Gastrocnemius medialis (tissue), 4 donors: ENCODE results near the gene ENOX2.

Experiments used
- CTCF ChIP-seq, 5 experiments: fragments of 450-650 bp in 3 of 5; fragments of 200-600 bp in 2 of 5; sonication (generic) in 2 of 5; IDR thresholded peaks in 4 of 5; conservative IDR thresholded peaks in 1 of 5; 1 replicate in 4 of 5; 2 replicates in 1 of 5; pipeline ENCODE4 v1.5.1; 2016 to 2019; ENCODE audit warnings: antibody characterized with exemption in 5 of 5, mild to moderate bottlenecking in 3 of 5, moderate library complexity in 3 of 5
- POLR2A ChIP-seq, 2 donors: fragments of 450-650 bp; IDR thresholded peaks; one replicate each; pipeline ENCODE4 v1.6.1; 2017; ENCODE audit warnings: antibody characterized with exemption in 2 of 2, mild to moderate bottlenecking in 2 of 2, moderate library complexity in 2 of 2

- TF ChIP-seq POLR2A (IDR thresholded peaks at IDR 0.05): no peak
- no peak for TF ChIP-seq CTCF (IDR thresholded peaks at IDR 0.05 in 4 of 5, conservative IDR thresholded peaks at IDR 0.05 in 1 of 5)
Measured at GRCh38 chrX:130728208-130728607, 174.8 kb downstream of the ENOX2 start.
